ENCODE data around the gene NUDCD2.
"Not testable (repeated sequence)": the region's sequence is repeated elsewhere in the genome, so short reads cannot be mapped to it uniquely, and the experiment has no call there.

Gene NUDCD2

GRCh38 chr5:163415673-163416072 is 44.2 kb downstream of the NUDCD2 start:
- not testable (repeated sequence) for DNase-seq

- no peak for DNase-seq
Observed at GRCh38 chr5:163410505-163410904, 49.4 kb downstream of the NUDCD2 start.

DNA sequence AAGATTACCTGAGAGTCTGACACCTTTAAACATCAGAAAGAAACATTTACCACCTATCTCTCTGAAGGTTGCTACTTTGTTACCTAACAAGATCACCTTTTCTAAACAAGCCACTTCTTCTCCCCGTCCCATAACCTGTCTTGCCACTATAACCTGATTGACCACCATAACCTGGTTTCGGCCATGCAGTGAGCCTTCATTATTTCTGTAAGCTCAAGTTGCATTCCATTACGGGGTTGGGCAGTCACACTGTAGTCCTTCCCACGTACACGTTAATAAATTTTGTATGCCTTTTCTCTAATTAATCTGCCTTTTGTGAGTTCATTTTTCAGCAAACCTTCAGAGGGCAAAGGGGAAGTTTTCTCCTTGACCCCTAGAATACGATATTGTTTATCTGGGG is 50.5 kb downstream of the NUDCD2 start:
- no peak for DNase-seq

DNA sequence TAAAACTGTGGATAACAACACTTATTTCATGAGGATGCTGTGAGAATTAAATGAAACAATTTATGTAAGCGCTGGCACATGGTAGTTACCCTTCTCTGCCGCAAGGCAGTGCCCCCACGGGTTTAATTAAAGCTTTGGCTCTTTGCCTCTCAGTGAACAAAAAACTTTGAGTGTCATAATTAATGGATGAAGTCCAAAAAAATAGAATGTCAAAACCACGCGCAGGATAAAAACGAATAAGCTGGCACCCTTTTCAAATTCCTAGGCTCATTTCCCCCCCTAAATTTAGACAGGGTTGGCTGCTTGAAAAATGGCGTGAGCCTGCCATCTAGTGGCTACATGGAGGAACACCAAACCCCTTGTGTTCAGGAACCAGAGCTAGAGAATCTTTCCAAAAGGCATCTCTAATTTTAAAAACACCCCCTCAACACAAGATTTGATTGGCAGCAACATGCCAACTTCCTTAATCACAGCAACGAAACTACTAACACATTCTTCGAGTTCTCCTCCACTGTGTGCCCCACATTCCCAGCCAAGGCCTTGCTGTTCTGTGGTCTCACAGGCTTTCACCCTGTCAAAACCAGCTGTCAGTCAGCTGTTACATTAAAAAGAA is 51.5 kb downstream of the NUDCD2 start:
- DNase-seq = peak; percentile 70

- DNase-seq = peak; percentile 25
Observed at GRCh38 chr5:163407034-163407655, 52.8 kb downstream of the NUDCD2 start.

- no peak for DNase-seq
Observed at GRCh38 chr5:163404364-163405173, 55.3 kb downstream of the NUDCD2 start.

GRCh38 chr5:163402007-163402406 is 57.9 kb downstream of the NUDCD2 start:
- DNase-seq = no peak

- DNase-seq = no peak
Observed at GRCh38 chr5:163401271-163401670, 58.6 kb downstream of the NUDCD2 start.

DNA sequence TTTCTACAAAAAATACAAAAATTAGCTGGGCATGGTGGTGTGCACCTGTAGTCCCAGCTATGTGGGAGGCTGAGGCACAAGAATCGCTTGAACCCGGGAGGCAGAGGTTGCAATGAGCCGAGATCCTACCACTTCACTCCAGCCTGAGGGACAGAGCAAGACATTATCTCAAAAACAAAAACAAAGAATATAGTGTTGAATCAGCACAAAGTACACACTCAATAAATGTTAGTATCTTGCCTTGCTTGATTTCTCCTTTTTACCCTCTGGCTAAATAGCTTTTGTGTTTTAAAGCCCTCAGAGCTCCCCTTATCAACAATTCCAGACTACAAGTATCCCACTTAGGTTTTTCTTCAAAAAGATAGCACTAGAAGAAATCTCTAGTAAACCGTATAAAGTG is 60.0 kb downstream of the NUDCD2 start:
- no peak for DNase-seq

GRCh38 chr5:163397354-163397753 is 62.5 kb downstream of the NUDCD2 start:
- no peak for DNase-seq

GRCh38 chr5:163396818-163397340 is 63.0 kb downstream of the NUDCD2 start:
- DNase-seq = peak; percentile 54

Measured in OCI-M1 (cell line).